ENCODE results near the gene C9orf72. TPM values are rescaled to one million over a fixed set of nuclear protein-coding genes. Genes with fewer than 3 reads are reported as not detected.
A peak's percentile ranks its signal among the peaks of the same experiment; 100 is the strongest.

The C9orf72 gene
- total and polyA plus RNA-seq, 11 donors = 7.2 to 27.2 (median 13.8) TPM

GRCh38 chr9:27549196-27549755 lies 24.0 kb downstream of the C9orf72 start:
- WGBS, 4 donors = 78 to 84% (median 82%) methylated on average over 4 of the region's 4 CpGs
- intact Hi-C loops (cut with DNase I) = loop anchor here in 7 of 10 donors (2.0 to 10.0 kb wide), 4 partner anchors 212 to 514 kb away; no protein-coding TSS in a partner anchor
- peaks cover 0 to 99% (median 80%) of the 10 kb centered on the region in 9 donors for H3K36me3 ChIP-seq

GRCh38 chr9:27548055-27548741 lies 25.1 kb downstream of the C9orf72 start:
- Histone ChIP-seq H3K4me3 (no peak overlapping the region), H3K9me3 (no peaks in the 10 kb centered on the region), H3K36me3 (peaks cover 0 to 99% (median 76%) of the 10 kb centered on the region in 9 donors), H3K27ac (peak overlapping the region in 3 of 12 donors; percentile 2 to 39 (median 34)), H3K4me1 (peaks cover 0 to 6% (median 0%) of the 10 kb centered on the region in 12 donors), H3K27me3 (no peaks in the 10 kb centered on the region)
- ATAC-seq = peak; percentile 77 to 88 (median 84)
- DNase-seq = no peak
- 42 to 49% (median 45%) methylated on average over 10 of the region's 10 CpGs for WGBS, 4 donors
- intact Hi-C loops (cut with DNase I) = loop anchor here in 8 of 10 donors (1.0 to 10.0 kb wide), 6 partner anchors 211 to 513 kb away; no protein-coding TSS in a partner anchor
- peak; percentile 25 to 67 (median 54) for TF ChIP-seq CTCF (IDR thresholded peaks at IDR 0.05)
- no peak for TF ChIP-seq POLR2A (IDR thresholded peaks at IDR 0.05)

More at GRCh38 chr9:27549196-27549755, 24.0 kb downstream of the C9orf72 start:
- no peak for ATAC-seq
- Histone ChIP-seq H3K4me3 (no peak overlapping the region), H3K27me3 (no peaks in the 10 kb centered on the region), H3K4me1 (peaks cover 0 to 6% (median 0%) of the 10 kb centered on the region in 12 donors), H3K9me3 (no peaks in the 10 kb centered on the region), H3K27ac (no peak overlapping the region)
- DNase-seq = no peak
- TF ChIP-seq CTCF (IDR thresholded peaks at IDR 0.05) (no peak), POLR2A (IDR thresholded peaks at IDR 0.05) (no peak)

GRCh38 chr9:27545471-27545870 lies 27.8 kb downstream of the C9orf72 start:
- WGBS, 4 donors = 95 to 97% (median 97%) methylated on average over 3 of the region's 3 CpGs
- Histone ChIP-seq H3K36me3 (peaks cover 0 to 79% (median 50%) of the 10 kb centered on the region in 9 donors), H3K27me3 (no peaks in the 10 kb centered on the region), H3K9me3 (no peaks in the 10 kb centered on the region), H3K27ac (no peak overlapping the region), H3K4me3 (no peak overlapping the region), H3K4me1 (peaks cover 0 to 13% (median 3%) of the 10 kb centered on the region in 12 donors)
- intact Hi-C loops (cut with DNase I) = loop anchor here in 4 of 10 donors (5.0 to 10.0 kb wide), 3 partner anchors 208 to 511 kb away; no protein-coding TSS in a partner anchor
- DNase-seq (no peak), ATAC-seq (no peak)
- TF ChIP-seq POLR2A (IDR thresholded peaks at IDR 0.05) (no peak), CTCF (IDR thresholded peaks at IDR 0.05) (no peak)

- Histone ChIP-seq H3K36me3 (peaks cover 0 to 50% (median 29%) of the 10 kb centered on the region in 9 donors), H3K9me3 (no peaks in the 10 kb centered on the region), H3K4me3 (no peak overlapping the region), H3K27me3 (no peaks in the 10 kb centered on the region), H3K27ac (no peak overlapping the region), H3K4me1 (peaks cover 0 to 32% (median 14%) of the 10 kb centered on the region in 12 donors)
- TF ChIP-seq CTCF (IDR thresholded peaks at IDR 0.05) (no peak), POLR2A (IDR thresholded peaks at IDR 0.05) (no peak)
- 90 to 96% (median 92%) methylated on average over 2 of the region's 2 CpGs for WGBS, 4 donors
- intact Hi-C loops (cut with DNase I) = loop anchor here in 1 of 10 donors (10.0 kb wide), 1 partner anchor 508 kb away; no protein-coding TSS in a partner anchor
- ATAC-seq = no peak
- DNase-seq = no peak
These were observed 30.8 kb downstream of the C9orf72 start for GRCh38 chr9:27542508-27542907.
